Measurements from ENCODE around the gene FLNC.

GRCh38 chr7:128815289-128815942 lies 14.8 kb upstream of the FLNC start:
- no peak for TF ChIP-seq POLR2A (IDR thresholded peaks at IDR 0.05; ENCODE audit: low read length)
- TF ChIP-seq, protein P1, sequence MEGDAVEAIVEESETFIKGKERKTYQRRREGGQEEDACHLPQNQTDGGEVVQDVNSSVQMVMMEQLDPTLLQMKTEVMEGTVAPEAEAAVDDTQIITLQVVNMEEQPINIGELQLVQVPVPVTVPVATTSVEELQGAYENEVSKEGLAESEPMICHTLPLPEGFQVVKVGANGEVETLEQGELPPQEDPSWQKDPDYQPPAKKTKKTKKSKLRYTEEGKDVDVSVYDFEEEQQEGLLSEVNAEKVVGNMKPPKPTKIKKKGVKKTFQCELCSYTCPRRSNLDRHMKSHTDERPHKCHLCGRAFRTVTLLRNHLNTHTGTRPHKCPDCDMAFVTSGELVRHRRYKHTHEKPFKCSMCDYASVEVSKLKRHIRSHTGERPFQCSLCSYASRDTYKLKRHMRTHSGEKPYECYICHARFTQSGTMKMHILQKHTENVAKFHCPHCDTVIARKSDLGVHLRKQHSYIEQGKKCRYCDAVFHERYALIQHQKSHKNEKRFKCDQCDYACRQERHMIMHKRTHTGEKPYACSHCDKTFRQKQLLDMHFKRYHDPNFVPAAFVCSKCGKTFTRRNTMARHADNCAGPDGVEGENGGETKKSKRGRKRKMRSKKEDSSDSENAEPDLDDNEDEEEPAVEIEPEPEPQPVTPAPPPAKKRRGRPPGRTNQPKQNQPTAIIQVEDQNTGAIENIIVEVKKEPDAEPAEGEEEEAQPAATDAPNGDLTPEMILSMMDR (IDR thresholded peaks at IDR 0.05): no peak
- TF ChIP-seq EHMT2 (IDR thresholded peaks at IDR 0.05; ENCODE audit: low read depth): no peak
- TF ChIP-seq USF2 (IDR thresholded peaks at IDR 0.05): no peak
- TF ChIP-seq JUN (IDR thresholded peaks at IDR 0.05): no peak
- TF ChIP-seq EP300 (IDR thresholded peaks at IDR 0.05): no peak
- TF ChIP-seq MAFK (IDR thresholded peaks at IDR 0.05; ENCODE audit: partially characterized antibody): peak; percentile 56
- no peak for TF ChIP-seq BHLHE40 (IDR thresholded peaks at IDR 0.05; ENCODE audit: low read depth, low read length)
- TF ChIP-seq HOXB13 (CRISPR knock-in tag; IDR thresholded peaks at IDR 0.05; ENCODE audit: low read depth): no peak
